ENCODE data around the gene PIK3R3. TPM values are rescaled to one million over a fixed set of nuclear protein-coding genes. Genes with fewer than 3 reads are reported as not detected.

PIK3R3 gene
- total RNA-seq, 1 donor, result 14.2 TPM

- no peak for TF ChIP-seq CTCF (IDR thresholded peaks at IDR 0.05; ENCODE audit: insufficient read depth, low read depth, low read length)
- H3K4me3 ChIP-seq (ENCODE audit: low read depth, low read length), result no peak overlapping the region
- no peak for DNase-seq (ENCODE audit: low read depth)
These were observed 56.1 kb downstream of the PIK3R3 start for GRCh38 chr1:46076343-46076742.

- no peak overlapping the region for H3K4me3 ChIP-seq (ENCODE audit: low read depth, low read length)
- no peak for DNase-seq (ENCODE audit: low read depth)
- no peak for TF ChIP-seq CTCF (IDR thresholded peaks at IDR 0.05; ENCODE audit: insufficient read depth, low read depth, low read length)
These were observed 59.5 kb downstream of the PIK3R3 start for GRCh38 chr1:46072975-46073374.

GRCh38 chr1:46070164-46070814 lies 62.1 kb downstream of the PIK3R3 start:
- TF ChIP-seq CTCF (IDR thresholded peaks at IDR 0.05; ENCODE audit: insufficient read depth, low read depth, low read length), result no peak
- H3K4me3 ChIP-seq (ENCODE audit: low read depth, low read length), result no peak overlapping the region
- DNase-seq (ENCODE audit: low read depth), result no peak

GRCh38 chr1:46068525-46068924 lies 63.9 kb downstream of the PIK3R3 start:
- no peak overlapping the region for H3K4me3 ChIP-seq (ENCODE audit: low read depth, low read length)
- no peak for DNase-seq (ENCODE audit: low read depth)
- TF ChIP-seq CTCF (IDR thresholded peaks at IDR 0.05; ENCODE audit: insufficient read depth, low read depth, low read length), result no peak

GRCh38 chr1:46067652-46068051 lies 64.8 kb downstream of the PIK3R3 start:
- H3K4me3 ChIP-seq (ENCODE audit: low read depth, low read length), result no peak overlapping the region
- no peak for TF ChIP-seq CTCF (IDR thresholded peaks at IDR 0.05; ENCODE audit: insufficient read depth, low read depth, low read length)
- DNase-seq (ENCODE audit: low read depth), result no peak

GRCh38 chr1:46065405-46065804 lies 67.0 kb downstream of the PIK3R3 start:
- DNase-seq (ENCODE audit: low read depth), result no peak
- TF ChIP-seq CTCF (IDR thresholded peaks at IDR 0.05; ENCODE audit: insufficient read depth, low read depth, low read length), result no peak
- no peak overlapping the region for H3K4me3 ChIP-seq (ENCODE audit: low read depth, low read length)

GRCh38 chr1:46064708-46065107 lies 67.7 kb downstream of the PIK3R3 start:
- DNase-seq (ENCODE audit: low read depth), result no peak
- H3K4me3 ChIP-seq (ENCODE audit: low read depth, low read length), result no peak overlapping the region
- no peak for TF ChIP-seq CTCF (IDR thresholded peaks at IDR 0.05; ENCODE audit: insufficient read depth, low read depth, low read length)
